ENCODE data around the gene VSIG2. TPM values are rescaled to one million over a fixed set of nuclear protein-coding genes. Genes with fewer than 3 reads are reported as not detected.

Gene VSIG2
- total and polyA plus RNA-seq, 10 of the 15 experiments (the other 5 are each of a cell fraction or from before 2014, with no cell fraction given) = 0.13 to 0.31 (median 0.15) TPM; not detected in 5

GRCh38 chr11:124729571-124729970, 22.5 kb downstream of the VSIG2 start (continued):
- TF ChIP-seq, protein P1, sequence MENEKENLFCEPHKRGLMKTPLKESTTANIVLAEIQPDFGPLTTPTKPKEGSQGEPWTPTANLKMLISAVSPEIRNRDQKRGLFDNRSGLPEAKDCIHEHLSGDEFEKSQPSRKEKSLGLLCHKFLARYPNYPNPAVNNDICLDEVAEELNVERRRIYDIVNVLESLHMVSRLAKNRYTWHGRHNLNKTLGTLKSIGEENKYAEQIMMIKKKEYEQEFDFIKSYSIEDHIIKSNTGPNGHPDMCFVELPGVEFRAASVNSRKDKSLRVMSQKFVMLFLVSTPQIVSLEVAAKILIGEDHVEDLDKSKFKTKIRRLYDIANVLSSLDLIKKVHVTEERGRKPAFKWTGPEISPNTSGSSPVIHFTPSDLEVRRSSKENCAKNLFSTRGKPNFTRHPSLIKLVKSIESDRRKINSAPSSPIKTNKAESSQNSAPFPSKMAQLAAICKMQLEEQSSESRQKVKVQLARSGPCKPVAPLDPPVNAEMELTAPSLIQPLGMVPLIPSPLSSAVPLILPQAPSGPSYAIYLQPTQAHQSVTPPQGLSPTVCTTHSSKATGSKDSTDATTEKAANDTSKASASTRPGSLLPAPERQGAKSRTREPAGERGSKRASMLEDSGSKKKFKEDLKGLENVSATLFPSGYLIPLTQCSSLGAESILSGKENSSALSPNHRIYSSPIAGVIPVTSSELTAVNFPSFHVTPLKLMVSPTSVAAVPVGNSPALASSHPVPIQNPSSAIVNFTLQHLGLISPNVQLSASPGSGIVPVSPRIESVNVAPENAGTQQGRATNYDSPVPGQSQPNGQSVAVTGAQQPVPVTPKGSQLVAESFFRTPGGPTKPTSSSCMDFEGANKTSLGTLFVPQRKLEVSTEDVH (IDR thresholded peaks at IDR 0.05; ENCODE audit: low read depth, partially characterized antibody) = no peak
- no peak for TF ChIP-seq ESRRA (IDR thresholded peaks at IDR 0.05; ENCODE audit: low read length)
- no peak for TF ChIP-seq GABPA (IDR thresholded peaks at IDR 0.05; ENCODE audit: low read depth)

DNA sequence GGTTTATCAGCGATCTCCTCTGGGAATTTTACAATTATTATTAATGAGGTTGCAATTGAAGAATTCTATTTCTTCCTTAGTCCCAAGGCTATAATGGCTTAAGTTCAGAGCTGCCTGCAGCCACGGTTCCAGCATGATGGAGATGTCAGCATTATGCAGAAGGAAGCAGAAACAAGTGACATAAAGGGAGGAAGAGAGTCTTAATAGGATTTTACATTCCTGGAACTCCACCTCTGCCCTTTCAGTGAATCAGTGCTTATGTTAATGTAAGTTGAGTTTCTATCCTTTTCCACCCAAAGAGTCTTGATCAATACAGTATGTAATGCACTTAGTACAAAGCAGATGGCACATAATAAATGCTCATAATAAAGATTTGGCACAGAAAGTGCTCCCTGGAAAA, 23.9 kb downstream of the VSIG2 start:
- Histone ChIP-seq H3K4me2 (ENCODE audit: control insufficient read depth, insufficient read depth) (no peak overlapping the region), H3K27ac (ENCODE audit: control insufficient read depth, insufficient read depth) (no peak overlapping the region), H3K27me3 (replicated peaks in 1 of 2; ENCODE audit: control insufficient read depth in 2 of 2, insufficient read depth in 2 of 2, low read length in 1 of 2) (no peaks in the 10 kb centered on the region; a peak in 1 of 4 replicates), H4K20me1 (ENCODE audit: control insufficient read depth, insufficient read depth) (no peaks in the 10 kb centered on the region), H3K9me3 (replicated peaks; ENCODE audit: control insufficient read depth, insufficient read depth, low read length) (no peaks in the 10 kb centered on the region), H2AFZ (ENCODE audit: control insufficient read depth, low read depth, low read length) (no peak overlapping the region), H3K9ac (ENCODE audit: control insufficient read depth, insufficient read depth, low read length) (no peak overlapping the region), H3K79me2 (ENCODE audit: control insufficient read depth, insufficient read depth, low read length) (no peaks in the 10 kb centered on the region), H3K4me3 (no peak overlapping the region), H3K4me1 (ENCODE audit: control insufficient read depth, insufficient read depth, low read length) (peaks cover 7% of the 10 kb centered on the region), H3K36me3 (ENCODE audit: control insufficient read depth in 2 of 2, insufficient read depth in 2 of 2, low read length in 1 of 2) (no peaks in the 10 kb centered on the region)
- CTCF ChIA-PET = no interaction called here
- intact Hi-C loops (cut with micrococcal nuclease; ENCODE audit: unreplicated experiment) = no loop called here
- no peak for DNase-seq (ENCODE audit: low read depth, low spot score)
- SMC1A ChIA-PET (ENCODE audit: uncharacterized antibody, unreplicated experiment) = interaction anchor here (1.3 kb wide), 1 partner anchor 10 kb away, joined by 3 read pairs; no protein-coding TSS in a partner anchor
- TF ChIP-seq E2F4 (IDR thresholded peaks at IDR 0.05; ENCODE audit: low read depth, low read length) (no peak), IRF4 (IDR thresholded peaks at IDR 0.05; ENCODE audit: low read depth, low read length) (no peak)
- RAD21 ChIA-PET (ENCODE audit: unreplicated experiment) = no interaction called here
- 29% methylated on average over 2 of the region's 2 CpGs for WGBS (ENCODE audit: insufficient coverage, insufficient replicate concordance, low lambda C conversion rate, missing lambda C conversion rate)
- in situ Hi-C loops (cut with MboI) = no loop called here
- ATAC-seq = no peak
- no TSS peak for BruUV-seq (replicated peaks)
- no peak for FAIRE-seq
- POLR2A ChIA-PET = no interaction called here
